HG03066 (cell line): ENCODE measurements around the gene TBX19.

Source experiments
- ATAC-seq: cut with Tn5 transposase; IDR thresholded peaks from one replicate; pipeline ENCODE4 v1.9.1; 2021; ENCODE audit warnings: low read depth; ENCODE audit not compliant: unreplicated experiment

Gene TBX19

DNA sequence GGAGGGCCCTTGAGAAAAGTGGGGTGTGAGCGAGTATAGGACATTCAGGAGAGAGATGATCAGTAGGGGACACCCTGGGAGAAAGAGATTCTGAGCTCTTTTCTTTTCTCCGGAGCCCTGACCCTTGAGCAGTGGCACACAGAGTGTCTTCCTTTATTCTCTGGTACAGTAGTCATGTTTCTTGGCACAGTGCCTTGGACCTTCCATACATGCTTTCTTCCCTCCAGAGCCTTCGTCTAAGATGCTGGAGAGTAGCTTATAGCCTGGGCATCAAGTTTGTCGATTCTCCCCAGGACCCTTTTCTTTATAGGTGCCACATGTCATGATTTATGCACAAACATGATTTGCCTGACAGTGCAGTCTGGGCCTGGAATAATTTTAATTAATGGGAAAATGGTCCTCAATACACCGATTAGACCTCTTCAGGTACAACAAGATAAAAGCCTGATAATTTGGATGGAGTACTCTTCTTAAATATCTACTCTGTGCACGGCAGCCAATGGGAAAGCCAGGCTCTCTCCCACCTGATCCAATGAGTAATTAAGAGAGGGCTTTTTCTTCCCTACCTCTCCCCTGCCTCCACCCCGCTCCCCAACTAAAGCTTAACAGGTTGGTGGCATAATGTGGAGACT, at the start of gene TBX19:
Gene TBX19, plus strand, starts transcription at position 582 of the 632 bp plus-strand sequence. CDS start 214 bp downstream, outside the sequence.
- ATAC-seq, result no peak

DNA sequence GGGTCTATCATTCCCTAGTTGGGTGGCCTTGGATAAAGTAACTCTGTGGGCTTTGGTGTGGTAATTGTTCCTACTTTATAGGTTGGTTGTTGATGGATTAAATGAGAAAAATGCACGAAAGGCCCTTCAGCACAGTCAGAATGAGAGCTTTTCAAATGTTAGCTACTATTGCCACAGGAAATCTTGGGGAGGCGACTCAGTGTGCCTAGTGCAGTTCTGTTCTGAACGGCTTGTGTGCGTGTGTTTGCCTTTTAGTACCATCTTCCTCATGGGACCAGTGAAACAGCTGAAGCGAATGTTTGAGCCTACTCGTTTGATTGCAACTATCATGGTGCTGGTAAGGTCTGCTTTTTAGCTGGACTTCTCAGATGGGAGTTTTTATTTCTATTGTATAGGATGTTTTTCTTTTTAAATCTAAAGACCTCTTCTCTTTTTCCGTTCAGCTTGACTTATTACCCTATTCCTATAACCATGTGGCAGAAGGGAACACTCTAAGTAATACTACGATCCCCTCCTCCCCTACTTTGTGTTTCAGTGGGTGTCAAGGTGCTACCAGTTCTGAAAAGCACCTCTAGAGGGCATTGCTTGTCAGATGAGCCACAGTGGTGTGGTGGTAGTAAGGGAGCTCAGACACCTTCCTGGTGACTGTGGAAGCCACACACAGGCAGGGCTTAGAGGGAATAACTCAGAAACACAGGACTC, 45.7 kb upstream of the TBX19 start:
- peak; percentile 72 for ATAC-seq

DNA sequence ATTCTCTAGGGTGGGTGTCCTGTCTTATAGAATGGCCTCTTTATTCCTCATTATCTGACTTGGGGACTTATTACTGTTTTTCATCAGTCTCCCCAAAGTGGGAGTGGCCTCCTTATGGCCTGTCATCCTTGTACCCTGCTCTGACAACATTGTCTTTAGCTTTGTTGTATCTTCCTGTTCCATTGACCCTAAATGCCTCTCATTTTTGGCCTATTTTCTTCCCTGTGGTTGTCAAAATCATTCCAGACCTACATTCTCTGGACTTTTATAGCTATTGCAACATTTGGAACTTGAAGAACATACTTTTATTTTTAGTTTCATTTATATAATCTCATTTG, 45.2 kb upstream of the TBX19 start:
- no peak for ATAC-seq

DNA sequence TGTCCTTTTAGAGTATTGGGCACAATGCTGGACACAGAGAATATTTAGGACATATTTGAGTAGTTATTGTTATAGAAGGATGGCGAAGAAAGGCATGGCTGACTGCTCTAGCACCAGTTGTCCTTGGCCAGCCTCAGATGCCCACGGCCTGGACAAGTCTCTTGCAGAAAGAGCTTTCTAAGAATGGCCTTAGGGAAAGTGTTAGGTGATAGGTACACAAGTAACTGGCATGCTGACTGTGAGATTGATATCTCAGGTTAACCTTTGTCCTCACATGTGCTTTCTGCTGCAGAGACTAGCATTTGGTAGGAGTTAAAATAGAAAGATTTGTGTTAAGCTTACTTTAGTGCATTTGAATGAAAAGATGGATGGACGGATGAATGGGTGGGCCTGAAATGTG, 44.7 kb upstream of the TBX19 start:
- ATAC-seq, result no peak

DNA sequence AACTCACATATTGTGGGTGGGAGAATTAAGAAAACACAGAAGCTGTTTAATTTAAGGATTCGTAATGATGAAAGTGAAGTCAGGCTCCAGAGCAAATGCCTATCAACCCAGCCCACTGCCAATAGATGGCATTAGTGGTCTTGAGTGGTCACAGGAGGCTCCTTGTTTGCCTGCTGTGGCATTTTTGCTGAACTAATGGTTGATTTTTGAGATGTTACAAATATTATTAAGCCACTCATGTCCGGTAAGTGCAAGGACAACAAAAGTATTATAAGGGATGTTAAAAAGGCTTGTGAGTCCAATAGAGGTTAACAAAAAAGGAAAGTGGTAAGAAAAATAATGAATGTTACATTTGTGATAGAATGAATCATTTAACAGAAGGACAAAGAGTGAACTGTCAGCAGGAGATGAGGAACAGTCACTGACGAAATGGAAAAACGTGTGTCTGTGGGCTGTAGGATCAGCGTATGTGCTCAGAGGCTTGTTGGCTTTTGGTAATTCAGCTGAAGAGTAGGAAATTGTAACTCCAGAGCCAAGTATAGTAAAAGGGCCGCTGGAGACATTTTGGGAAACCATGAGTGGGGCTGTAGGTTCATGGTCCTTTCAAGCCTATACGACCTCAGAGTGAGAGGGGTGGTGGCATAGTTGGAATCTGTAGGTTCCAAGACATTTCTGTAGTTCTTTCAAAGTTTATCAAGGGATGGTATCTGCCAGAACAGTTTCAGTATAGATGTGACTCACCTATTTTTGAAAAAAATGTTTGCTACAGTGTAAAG, 43.7 kb upstream of the TBX19 start:
- ATAC-seq, result no peak

DNA sequence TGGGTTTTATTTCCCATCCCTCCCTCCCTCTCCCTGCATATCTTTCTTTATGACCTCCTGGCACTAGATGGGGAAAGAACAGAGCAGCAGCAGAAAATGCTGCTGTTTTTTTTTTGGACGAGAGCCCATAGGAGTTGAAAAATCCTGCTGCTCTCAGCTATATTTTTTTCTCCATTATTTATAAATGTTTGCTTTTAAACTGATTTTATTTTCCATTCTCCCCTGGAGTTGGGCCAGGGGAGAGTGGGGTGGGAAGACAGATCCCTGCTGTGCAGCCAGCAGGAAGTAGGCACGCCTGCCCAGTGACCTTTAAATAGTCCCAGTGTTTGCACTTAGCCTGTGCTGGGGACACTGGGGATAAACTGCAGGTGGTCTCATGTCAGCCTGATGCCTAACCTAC, 37.5 kb upstream of the TBX19 start:
- ATAC-seq, result no peak

- ATAC-seq, result no peak
Measured at GRCh38 chr1:168243636-168244212, 37.0 kb upstream of the TBX19 start.

DNA sequence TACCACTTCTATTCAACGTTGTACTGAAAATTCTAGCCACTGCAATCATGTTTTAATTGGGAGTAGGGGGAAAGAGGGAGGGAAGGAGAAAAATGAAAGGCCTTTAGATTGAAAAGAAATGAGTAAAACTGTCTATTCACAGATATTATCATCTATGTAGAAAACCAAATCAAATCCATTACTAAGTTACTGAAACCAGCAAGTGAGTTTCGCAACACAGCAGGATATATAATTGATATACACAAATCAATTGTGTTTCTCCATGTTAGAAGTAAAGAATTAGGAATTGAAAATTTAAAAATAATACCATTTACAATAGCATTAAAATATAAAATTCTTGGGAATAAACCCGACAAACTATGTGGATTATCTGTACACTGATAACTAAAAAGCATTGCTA, 35.6 kb upstream of the TBX19 start:
- ATAC-seq, result no peak

GRCh38 chr1:168246506-168246905, 34.2 kb upstream of the TBX19 start:
- ATAC-seq, result no peak

DNA sequence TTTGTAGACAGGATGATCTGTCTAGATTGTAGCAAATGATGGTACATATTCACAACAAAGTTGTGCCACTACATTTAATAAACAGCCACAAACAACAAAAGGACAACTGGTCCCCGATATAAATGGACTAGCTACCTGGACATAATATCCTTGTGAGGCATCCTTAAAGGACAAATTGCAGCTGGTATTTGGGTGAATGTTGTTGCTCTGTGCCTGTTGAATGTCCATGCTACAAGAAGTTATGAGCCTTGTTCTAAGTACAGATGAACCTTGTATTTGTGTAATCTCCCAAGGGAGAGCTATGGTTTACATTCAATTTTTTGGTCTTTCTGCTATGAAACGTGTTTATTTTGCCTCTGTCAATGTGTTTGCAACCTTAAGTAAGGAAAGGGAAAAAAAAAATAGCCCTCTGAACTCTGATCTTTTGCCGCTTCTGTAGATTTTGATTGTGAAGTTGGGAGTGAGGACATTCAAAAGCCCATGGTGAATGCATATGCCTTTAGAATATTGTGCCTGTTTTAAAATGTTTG, 28.4 kb upstream of the TBX19 start:
- ATAC-seq, result no peak

DNA sequence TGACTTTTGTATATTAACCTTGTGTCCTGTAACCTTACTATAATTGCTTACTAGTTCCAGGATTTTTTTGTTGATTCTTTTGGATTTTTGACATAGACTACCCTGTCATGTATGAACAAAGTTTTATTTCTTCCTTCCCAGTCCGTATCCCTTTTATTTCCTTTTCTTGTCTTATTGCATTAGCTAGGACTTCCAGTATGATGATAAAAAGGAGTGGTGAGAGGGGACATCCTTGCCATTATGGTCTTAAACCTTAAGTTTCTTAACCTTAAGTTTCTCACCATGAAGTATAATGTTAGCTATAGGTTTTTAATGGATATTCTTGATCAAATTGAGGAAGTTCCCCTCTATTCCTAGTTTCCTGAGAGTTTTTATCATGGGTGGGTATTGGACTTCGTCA, 24.5 kb upstream of the TBX19 start:
- no peak for ATAC-seq

DNA sequence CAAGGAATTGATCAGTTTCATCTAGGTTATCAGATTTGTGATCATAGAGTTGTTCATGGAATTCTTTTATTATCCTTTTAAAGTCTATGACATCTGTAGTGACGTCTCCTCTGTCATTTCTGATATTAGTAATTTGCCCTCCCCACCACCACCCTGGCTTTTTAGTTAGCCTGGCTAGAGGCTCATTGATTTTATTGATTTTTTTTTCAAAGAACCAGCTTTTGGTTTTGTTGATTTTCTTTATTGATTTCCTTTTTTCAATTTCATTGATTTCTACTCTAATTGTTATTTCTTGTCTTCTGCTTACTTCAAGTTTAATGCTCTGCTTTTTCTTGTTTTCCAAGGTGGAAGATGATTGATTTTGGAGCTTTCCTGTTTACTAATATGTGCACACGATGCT, 23.3 kb upstream of the TBX19 start:
- no peak for ATAC-seq

DNA sequence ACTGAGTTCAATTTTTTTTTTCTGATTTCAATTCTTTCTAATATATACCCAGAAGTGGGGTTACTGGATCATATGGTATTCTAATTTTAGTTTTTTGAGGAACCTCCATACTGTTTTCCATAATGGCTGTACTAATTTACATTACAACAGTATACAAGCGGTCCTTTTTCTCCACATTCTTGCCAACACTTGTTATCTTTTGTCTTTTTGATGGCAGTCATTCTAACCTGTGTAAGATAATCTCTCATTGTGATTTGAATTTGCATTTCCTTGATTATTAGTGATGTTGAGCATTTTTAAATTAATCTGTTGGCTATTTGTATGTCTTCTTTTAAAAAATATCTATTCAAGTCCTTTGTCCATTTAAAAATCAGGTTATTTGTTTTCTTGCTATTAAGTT, 21.1 kb upstream of the TBX19 start:
- ATAC-seq, result no peak

- ATAC-seq, result no peak
Measured at GRCh38 chr1:168260393-168260792, 20.3 kb upstream of the TBX19 start.

DNA sequence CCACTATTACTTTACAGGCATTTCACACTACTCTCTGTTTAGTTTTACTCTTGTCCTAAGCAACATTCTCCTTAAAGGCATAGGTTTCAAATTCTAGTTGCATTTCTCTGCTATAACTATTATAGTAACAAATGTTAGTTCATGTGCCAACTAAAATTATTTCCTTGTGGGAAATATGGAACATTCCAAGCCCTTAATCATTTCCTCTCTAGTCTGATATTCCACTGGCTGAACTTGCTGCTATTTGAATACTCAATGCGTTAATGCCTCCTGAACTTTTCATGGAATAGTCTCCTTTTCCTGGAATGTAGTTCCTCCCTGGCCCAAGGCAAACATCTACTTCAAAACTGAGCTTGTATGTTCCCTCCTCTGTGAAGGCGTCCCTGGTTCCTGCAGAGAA, 19.3 kb upstream of the TBX19 start:
- ATAC-seq, result no peak

DNA sequence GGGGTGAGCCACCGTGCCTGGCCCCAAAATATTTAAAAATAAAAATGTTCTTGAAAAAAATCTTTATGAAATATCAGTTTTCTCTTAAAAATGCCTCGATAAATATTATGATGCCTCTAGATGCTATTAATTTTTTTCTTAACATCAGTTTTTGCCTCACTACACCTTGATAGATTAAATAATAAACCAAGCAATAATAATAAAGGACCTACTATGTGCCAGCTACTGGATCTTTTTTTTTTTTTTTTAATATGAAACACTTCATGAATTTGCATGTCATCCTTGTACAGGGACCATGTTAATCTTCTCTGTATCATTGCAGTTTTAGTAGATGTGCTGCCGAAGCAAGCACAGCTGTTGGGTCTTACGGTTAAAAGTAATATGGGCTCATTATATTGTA, 17.5 kb upstream of the TBX19 start:
- ATAC-seq, result no peak

DNA sequence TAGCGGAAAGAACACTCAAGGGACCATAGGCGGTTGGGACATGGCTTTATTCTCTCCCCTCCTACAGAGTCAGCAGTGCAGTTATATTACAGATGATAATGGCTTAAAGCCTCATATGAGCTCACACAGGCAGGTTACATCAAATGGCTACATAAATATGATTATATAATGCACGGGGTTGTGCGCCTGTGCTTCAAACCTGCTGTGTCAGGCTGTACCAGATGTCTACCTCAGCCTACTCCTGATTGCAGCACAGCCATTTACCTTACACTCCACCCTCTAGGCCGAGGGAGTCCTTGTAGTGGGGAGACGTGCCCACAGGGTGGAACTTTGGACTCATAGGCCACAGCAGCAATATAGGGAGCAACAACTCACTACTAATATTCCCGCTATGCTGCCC, 16.4 kb upstream of the TBX19 start:
- no peak for ATAC-seq

DNA sequence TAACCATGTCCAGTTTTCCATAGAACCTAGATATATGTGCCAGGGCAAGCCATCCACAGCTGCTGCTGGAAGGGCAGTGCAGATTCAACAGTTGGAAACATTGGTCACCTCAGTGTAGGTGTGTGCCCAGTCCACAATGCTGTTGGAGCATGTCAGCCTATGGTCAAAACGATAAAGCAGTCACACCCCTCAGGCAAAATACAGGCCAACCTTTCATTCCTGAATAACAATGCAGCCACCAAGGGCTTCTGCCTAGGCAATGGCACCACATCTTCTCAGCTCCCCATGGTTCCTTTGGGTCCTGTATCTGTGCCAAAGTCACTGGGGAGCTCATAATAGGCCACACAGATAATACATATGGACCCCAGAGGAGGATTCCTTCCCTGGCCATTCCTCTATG, 15.1 kb upstream of the TBX19 start:
- no peak for ATAC-seq

DNA sequence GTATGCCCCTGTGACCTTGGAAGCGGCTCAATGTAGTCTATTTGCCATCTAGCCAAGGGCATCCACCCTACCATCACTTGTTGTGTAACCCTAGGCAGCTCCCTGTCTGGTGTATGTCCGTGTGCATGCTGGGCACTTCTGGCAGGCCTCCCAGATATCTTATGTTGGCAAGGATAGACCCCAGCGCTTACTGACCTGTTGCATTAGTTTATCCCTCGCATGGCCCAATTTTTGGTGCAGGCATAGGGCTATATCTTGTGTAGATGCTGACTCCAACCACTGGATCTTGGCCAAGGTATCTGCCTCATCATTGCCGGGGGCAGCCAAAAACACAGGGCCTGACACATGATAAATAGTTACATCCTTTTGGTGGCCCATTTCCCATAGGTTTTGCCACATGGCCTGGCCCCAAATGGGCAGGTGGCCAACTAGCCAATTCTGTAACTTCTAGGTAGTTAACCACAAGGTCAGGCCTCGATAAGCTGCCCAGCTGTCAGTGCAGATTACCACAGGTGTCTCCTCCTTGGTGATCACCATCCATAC, 14.0 kb upstream of the TBX19 start:
- no peak for ATAC-seq

GRCh38 chr1:168271636-168272035, 9.0 kb upstream of the TBX19 start:
- no peak for ATAC-seq

DNA sequence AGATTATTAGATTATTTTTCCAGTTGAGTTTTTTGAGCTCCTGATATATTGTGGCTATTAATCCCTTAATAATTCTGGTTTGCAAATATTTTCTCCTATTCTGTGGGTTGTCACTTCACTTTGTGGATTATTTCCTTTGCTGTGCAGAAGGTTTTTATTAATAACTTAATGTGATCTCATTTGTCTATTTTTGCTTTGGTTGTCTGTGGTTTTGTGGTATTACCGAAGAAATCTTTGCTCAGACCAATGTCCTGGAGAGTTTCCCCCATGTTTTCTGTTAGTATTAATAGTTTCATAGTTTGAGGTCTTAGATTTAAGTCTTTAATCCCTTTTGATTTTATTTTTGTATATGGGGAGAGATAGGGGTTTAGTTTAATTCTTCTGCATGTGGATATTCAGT, 7.1 kb upstream of the TBX19 start:
- no peak for ATAC-seq
